NCI-H1436 (cell line): Measurements from ENCODE around the gene HOTAIR.

Experiments
- DNase-seq: peaks from one replicate; lab custom pipeline; 2025; lab: John Stamatoyannopoulos, UW

HOTAIR gene

GRCh38 chr12:53999559-54000115, 24.9 kb upstream of the HOTAIR start:
- no peak for DNase-seq

GRCh38 chr12:53998900-53999236, 24.1 kb upstream of the HOTAIR start:
- no peak for DNase-seq

- DNase-seq, result no peak
Measured at GRCh38 chr12:53998110-53998899, 23.6 kb upstream of the HOTAIR start.

- no peak for DNase-seq
Measured at GRCh38 chr12:53997204-53998109, 22.7 kb upstream of the HOTAIR start.

- no peak for DNase-seq
Measured at GRCh38 chr12:53996240-53997203, 21.8 kb upstream of the HOTAIR start.

- DNase-seq, result no peak
Measured at GRCh38 chr12:53995378-53996239, 20.9 kb upstream of the HOTAIR start.

GRCh38 chr12:53995002-53995377, 20.2 kb upstream of the HOTAIR start:
- DNase-seq, result no peak

GRCh38 chr12:53994264-53995001, 19.7 kb upstream of the HOTAIR start:
- no peak for DNase-seq

- DNase-seq, result no peak
Measured at GRCh38 chr12:53994009-53994263, 19.2 kb upstream of the HOTAIR start.

- no peak for DNase-seq
Measured at GRCh38 chr12:53993162-53994008, 18.6 kb upstream of the HOTAIR start.

- no peak for DNase-seq
Measured at GRCh38 chr12:53992377-53992889, 17.7 kb upstream of the HOTAIR start.

GRCh38 chr12:53991077-53991460, 16.3 kb upstream of the HOTAIR start:
- no peak for DNase-seq

GRCh38 chr12:53990311-53991076, 15.7 kb upstream of the HOTAIR start:
- DNase-seq, result no peak

- DNase-seq, result peak; percentile 19
Measured at GRCh38 chr12:53989227-53990113, 14.7 kb upstream of the HOTAIR start.

- no peak for DNase-seq
Measured at GRCh38 chr12:53988541-53989226, 13.9 kb upstream of the HOTAIR start.

- DNase-seq, result no peak
Measured at GRCh38 chr12:53987787-53988230, 13.1 kb upstream of the HOTAIR start.
